Activated naive CD4-positive, alpha-beta T cell (primary cell): ENCODE data around the gene SUGP2.

Experiments used
- DNase-seq, 4 experiments: peaks; one replicate each; lab custom pipeline; 2025; lab: John Stamatoyannopoulos, UW

Gene SUGP2

DNA sequence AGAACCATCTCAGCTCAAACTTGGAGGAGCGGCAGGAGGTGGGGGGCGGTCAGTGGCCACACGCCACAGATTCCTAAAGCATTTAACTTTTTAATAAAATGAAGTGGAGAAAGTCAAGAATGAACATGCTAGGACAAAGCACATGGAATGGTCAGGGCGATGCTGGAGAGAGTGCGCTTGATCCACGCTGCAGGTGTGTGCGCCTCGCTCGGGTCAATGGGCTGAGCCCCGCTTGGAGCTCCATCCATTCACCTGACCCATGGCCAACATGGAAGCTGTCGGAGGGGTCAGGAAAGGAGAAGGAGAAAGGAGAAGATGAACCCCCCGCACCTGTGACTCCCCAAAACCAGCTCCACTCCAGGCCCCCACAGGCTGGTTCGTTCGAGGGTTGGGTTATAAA lies 41.8 kb downstream of the SUGP2 start:
- DNase-seq = no peak

DNA sequence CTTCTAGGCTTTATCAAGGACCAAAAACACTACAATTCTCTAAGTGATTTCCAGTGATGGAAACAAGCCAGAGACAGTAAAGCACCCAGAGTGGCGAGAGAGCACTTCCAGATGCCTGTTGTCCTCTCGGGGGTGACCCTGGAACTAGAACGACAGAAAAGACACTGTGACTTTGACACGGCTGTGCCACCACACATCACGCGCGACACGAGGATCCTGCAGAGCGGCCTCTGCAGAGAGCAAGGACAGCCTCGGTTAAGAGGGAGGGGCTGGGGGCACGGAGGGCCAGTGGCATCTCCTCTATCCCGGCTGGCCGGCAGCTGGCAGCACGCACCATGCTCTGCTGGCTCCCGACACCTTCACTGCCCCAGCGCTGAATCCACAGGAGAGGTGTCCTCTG lies 42.3 kb downstream of the SUGP2 start:
- DNase-seq = no peak

DNA sequence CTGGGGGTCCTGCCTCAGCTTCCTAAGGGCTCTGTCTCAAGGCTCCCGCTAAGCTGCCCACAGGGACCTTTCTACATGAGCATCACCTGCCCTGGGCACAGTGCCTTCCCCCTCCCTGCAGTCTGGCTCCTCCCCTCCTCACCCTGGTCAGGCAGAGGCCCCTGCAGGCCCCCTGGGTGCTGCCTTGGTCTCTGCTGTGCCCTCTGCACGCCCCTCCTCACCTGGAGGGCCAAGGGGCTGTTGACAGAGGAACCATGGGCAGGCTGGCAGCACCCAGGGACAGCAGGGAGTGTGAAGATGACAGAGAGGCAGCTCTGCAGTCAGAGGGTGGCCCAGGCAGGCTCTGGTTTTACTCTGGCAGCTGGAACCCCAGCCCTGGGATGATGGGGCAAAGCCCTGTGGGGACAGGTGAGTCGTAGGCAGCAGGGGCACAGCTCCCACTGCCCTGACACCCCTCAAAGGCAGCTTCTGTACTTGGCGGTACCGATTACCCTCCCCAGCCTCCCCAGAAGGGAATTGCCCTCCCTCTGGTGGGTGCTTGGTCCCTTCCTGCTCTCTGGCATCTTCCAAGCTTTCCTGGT lies 43.1 kb downstream of the SUGP2 start:
- DNase-seq = no peak

DNA sequence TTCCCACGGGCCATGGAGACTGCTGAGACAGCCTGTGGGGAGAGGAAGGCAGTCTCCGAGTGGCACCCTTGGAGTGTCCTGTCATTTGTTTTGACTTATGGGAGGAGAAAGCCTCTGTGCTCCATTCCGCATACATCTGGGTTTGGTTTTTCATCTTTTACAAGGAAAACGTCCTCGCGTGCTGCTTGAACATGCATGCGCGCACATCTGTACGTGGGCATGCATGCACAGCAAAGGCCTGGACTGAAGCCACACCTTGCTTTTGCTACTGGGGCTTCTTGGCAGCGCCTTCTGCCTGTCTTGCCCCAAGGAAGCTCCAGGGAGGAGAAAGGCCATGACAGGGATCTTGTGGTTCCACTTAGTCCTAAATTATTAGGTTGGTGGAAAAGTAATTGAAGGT lies 44.0 kb downstream of the SUGP2 start:
- DNase-seq = no peak

DNA sequence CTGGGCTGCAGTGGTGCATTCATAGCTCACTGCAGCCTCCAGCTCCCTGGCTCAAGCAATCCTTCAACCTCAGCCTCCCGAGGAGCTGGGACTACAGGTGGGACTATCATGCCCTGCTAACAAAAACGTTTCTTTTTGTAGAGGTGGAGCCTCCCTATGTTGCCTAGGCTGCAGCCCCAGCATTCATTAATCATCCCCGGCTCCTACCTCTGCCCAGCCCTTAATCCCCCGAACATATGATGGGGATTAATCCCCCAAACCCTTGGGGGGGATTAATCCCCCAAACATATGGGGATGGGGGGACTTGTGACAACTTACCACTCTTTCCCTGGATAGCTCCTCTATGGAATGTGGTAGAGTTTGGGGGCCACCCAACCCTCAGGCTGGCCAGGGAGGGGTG lies 45.9 kb downstream of the SUGP2 start:
- no peak for DNase-seq

DNA sequence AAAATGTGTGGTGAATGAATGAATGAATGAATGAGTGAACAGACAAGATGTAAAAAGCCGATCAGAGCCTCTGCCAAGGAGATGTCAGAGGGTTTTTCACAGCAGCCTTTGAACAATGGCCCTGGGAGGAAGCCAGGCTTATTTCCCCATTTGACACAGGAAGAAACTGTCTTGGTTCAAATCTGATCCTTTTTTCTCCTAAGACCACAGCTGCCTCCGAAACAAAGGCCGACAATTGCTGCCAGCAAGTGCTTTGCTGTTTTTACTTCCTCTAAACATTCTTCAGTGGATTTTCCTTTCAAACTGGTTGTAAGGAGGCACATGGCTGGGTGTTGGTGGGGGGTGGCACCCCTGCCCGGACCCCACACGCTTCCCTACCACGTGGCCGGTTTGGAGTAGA lies 48.1 kb downstream of the SUGP2 start:
- no peak for DNase-seq

DNA sequence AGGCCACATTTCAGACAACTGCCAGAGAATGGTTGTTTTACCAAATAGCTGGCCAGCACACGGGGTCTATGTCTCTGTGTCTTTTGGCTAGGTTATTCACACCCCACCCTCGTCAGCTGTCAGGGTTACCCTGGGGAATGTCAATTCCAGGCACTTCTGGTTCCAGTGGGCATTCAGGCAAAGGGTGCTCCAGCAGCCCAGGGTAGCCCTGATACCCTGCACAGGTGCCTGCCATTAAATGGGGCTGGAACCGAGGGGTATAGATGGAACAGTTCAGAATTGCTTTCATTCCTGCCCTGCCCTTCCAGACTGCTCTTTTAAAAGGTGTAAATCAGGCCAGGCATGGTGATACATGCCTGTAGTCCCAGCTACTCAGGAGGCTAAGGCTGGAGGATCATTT lies 49.1 kb downstream of the SUGP2 start:
- DNase-seq = no peak

DNA sequence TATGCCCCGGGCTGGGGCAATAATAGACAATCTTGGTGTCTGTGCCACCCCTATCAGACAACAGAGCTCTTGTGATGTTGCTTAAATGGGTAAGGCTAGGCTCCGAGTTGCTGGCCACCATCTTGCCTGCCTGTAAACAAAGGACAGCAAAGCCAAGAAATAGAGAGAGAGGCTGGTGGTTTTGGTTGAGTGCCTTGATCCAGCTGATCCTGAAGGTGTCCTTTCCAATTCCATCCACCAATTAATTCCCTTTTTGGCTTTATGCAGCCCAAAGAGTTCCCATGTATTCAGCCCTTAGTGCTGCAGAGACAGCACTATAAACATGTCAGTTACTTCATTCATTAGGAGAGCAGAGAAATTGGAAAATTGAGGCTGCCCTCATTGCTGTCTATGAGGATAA lies 50.6 kb downstream of the SUGP2 start:
- DNase-seq = no peak

DNA sequence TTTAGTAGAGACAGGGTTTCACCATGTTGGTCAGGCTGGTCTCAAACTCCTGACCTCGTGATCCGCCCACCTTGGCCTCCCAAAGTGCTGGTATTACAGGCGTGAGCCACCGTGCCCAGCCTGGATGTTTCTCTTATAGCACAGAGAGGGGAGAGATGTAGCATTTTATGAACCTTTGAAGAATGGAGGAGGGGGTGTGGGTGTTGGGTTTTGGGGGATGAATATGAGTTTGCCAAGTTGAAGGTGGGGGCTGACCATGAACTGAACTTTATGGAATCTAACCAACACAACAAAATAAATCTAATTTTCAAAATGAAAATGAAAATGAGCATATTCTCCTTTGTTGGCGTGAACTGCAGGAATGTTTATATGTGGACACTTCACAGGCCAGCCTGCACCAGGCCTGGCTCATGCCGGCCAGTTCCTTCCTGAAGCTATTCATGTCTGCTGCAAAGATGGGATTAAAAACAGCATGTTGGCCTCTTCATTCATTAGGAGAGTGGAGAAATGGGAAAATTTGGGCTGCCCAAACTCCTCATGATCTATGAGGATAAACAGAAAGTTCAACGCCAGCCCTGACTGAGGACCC lies 52.8 kb downstream of the SUGP2 start:
- DNase-seq = no peak

DNA sequence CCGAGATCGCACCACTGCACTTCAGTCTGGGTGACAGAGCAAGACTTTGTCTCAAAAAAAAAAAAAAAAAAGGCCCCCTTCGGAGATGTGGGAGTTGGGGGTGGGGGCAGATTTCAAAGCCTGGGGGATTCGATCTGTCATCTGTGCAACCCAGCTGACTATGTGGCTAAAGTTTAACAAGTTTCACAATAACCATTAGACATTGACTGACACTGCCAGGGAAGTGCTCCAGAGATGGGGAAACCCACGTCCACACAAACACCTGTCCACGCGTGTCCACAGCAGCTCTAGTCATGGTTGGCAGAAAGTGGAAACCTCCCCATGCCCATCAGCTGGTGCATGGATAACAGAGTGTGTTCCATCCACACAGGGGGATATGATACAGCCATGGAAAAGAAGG lies 54.7 kb downstream of the SUGP2 start:
- DNase-seq = no peak

DNA sequence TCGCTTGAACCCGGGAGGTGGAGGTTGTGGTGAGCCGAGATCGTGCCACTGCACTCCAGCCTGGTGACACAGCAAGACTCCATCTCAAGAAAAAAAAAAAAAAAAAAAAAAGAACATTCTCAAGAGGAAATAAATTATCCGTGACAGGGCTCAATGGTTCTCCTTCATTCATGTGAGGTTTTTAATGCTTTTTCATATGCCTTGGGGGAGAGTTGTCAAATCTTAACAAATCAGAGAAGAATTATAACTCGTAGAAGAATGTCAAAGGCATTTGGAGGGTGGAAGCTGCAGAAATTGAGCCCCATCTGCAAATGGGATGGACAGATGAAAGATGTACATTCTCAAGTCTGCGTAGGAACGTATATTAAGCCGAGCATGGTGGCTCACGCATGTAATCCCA lies 57.4 kb downstream of the SUGP2 start:
- no peak for DNase-seq

DNA sequence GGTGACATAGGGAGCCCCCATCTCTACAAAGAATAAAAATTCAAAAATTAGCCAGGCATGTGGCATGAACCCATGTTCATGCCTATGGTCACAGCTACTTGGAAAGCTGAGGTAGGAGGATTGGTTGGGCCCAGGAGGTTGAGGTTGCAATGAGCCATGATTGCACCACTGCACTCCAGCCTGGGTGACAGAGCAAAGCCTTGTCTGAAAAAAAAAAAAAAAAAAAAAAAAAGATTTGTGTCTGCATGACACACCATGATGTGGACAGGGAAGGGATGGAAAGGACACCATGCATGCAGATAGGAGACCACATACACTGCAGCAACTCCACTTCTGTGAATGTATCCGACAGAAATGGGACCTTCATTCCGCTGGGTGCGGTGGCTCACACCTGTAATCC lies 58.3 kb downstream of the SUGP2 start:
- DNase-seq = no peak

DNA sequence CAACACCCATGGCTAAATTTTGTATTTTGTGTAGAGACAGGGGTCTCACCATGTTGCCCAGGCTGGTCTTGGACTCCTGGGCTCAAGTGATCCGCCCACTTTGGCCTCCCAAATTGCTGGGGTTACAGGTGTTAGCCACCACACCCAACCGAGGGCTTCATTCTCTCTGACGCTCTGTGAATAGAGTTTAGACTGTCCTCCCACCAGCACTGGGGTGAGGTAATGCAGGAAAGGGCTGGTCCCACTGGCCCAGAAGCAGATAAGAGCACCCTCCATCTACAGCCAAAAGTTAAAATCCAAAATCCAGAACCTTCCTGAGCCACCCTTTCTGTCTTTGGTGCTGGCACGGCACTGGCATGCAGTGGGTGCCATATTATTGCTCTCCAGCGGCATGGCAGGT lies 60.5 kb downstream of the SUGP2 start:
- DNase-seq = no peak

DNA sequence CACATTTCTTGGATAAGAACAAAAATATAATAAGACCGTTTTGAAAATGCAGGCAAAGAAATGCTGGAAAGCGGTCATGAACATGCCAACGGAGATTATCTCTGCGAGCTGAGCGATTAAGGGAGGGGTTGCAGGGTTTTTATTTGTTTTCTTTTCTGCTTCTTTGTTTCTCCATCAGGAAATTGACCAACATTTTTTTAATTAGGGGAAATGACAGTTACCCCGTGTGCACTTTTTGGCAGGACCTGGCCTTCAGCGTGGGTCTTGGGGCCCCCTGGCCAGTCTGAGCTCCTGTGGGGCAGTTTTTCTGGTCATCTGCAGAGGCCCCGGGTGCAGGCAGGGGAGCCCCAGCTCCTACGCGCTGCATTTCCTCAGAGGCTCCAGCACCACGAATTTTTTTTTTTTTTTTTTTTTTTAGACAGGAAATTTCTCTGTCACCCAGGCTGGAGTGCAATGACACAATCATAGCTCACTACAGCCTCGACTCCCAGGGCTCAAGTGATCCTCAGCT lies 61.0 kb downstream of the SUGP2 start:
- no peak for DNase-seq

DNA sequence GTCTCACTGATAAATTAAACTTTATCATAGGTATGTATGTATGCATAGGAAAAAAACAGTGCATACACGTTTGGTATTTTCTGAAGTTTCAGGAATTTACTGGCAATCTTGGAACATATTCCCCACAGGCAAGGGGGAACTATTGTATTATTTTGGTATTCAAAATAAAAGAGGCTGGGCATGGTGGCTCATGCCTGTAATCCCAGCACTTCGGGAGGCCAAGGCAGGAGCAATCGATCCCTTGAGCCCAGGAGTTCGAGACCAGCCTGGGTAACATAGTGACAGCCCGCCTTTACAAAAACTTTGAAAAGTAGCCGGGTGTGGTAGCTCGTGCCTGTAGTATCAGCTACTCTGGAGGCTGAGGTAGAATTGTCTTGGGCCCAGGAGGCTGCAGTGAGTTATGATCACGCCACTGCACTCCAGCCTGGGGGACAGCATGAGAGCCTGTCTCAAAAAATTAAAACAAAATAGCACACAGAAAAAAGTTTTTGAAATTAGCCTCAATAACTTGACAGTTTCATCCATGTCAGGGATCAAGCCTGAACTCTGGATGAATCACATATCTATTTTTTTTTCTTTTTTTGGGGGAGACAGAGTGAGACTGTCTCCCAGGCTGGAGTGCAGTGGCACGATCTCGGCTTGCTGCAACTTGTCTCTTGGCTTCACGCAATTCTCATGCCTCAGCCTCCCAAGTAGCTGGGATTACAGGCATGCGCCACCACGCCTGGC lies 63.2 kb downstream of the SUGP2 start:
- DNase-seq = no peak

DNA sequence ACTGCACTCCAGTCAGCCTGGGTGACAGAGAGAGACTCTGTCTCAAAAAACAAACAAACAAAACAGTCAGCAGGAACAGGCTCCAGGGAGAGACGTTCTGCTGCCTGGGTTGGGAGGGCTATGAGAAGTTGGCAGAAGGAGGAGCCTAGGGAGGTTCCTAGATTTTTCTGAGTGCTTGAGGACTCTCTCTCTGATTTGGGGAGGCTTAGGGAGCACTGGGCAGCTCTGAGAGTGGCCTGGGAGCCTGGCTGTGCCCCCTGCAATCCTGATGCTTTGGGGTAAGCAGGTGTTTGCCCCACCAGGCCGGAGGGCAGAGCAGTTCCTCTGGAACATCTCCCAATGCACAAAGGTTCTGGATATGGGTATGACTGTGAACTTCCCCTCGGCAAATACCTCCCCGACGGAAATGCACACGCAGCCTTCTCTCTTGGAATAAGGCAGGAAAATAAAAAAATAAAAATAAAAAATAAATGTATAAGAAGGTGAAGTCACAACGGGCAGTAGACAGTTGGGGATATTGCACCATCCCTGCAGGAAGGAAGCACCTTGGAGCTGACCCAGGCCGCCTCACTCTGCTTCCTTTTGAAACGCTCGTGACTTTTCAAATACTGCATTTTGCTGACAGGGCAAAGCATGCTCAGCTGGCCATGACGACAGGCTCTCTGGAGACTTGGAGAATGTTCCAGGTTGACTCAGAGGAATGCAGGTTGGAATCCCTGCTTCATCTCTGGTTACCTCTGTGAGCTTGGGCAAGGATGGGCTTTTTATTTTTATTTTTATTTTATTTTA lies 65.8 kb downstream of the SUGP2 start:
- no peak for DNase-seq

DNA sequence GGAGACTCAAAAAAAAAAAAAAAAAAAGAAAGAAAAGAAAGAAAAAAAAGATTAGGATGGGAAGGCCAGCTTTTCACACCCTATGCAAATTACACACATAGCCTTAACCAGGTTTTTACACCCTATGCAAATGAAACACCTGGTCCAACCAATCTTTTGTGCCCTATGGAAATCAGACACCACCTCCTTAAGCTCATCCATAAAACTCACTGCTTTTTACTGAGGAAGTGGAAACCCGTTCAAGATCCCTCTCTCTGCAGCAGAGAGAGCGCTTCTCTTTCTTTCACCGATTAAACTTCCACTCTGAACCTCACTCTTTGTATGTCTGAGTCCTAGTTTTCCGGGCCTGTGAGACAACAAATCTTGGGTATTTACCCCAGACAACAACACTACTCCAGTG lies 67.0 kb downstream of the SUGP2 start:
- no peak for DNase-seq

DNA sequence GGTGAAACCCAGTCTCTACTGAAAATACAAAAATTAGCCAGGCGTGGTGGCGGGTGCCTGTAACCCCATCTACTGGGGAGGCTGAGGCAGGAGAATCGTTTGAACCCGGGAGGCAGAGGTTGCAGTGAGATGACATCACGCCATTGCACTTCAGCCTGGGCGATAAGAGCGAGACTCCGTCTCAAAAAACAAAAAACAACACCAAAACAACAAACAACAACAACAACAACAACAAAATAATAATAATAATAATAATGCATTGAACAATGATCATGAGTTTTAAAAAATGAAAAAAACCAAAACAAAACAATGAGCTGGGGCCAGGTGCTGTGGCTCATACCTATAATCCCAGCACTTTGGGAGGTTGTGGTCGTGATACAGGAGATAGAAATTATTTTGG lies 69.2 kb downstream of the SUGP2 start:
- DNase-seq = no peak

DNA sequence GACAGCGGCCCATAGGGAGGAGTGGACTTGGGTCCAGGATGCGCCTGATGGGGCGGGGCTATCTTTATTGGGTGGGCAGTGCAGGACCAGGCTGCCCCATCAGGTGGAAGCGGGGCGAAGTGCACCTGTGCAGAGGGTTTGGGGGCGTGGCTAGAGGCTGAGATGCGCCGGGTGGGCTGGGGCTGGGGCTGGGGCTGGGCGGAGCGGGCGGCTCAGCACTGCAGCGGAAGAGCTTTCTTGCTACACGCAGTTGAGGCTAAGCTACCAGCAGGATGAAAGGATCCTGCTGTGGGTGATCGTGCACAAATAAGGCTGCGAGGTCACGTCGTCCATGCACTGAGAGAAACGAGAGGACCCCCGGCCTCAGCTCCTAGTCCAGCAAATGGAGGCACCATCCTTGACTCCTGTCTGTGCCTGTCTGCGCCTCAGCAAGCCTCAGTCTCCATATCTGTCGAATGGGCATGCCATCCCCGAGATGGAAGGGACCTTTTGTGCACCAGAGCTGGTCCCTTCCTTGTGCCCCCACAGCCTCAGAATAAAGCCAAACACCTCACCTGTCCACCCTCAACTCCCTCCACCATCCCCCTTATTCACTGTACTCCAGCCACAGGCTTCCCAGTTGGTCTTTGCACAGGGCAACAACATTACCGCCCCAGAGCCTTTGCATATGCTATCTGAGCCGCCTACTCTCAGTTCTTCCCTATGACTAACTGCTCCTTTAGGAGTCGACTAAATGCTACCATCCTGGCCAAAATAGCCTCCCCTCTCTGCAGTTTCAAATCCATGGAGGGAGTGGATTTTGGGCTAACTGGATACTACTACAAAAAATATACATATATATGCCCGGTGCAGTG lies 71.3 kb downstream of the SUGP2 start:
- DNase-seq = no peak

DNA sequence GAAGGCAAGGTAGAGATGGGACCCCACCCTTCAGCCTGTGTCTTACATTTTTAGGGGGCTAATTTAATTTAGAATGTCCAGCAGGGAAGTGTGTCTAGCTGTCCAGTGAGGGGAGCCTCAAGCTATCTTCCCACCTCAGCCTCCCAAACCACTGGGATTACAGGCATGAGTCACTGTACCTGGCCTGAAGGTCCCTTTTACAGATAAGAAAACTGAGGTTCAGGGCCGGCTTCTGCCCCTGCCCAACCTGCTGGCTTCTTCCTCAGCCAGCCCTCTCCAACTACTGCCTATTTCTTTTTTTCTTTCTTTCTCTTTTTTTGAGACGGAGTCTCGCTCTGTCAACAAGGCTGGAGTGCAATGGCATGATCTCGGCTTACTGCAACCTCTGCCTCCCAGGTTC lies 72.9 kb downstream of the SUGP2 start:
- DNase-seq = no peak

DNA sequence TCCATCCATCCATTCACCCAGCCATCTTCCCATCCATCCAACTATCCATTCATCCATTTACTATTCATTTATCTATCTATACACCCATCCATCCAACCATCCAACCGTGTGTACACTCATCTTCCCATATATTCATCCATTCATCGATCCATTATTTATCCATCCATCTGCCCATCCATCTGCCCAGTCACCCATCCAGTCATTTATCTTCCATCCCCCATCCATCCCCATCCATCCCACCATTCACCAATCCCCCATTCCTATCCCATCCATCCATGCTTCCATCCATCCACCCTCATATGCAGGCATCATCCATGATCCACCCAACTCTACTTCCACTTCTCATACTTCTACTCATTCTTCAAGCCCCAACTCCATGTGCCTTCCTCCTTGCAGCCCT lies 78.3 kb downstream of the SUGP2 start:
- DNase-seq = no peak

DNA sequence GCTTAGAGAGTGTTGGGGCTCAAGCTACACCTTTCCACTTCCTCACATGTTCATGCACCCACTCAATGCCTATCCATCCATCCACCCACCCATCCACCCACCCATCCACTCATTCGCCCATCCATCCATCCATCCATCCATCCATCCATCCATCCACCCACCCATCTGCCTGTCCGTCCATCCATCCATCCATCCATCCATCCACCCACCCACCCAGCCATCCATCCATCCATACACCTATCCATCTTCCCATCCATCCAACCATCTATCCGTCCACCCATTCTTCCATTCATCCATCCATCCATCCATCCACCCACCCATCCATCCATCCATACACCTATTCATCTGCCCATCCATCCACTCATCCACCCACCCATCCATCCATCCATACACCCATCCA lies 79.2 kb downstream of the SUGP2 start:
- DNase-seq = no peak
